Fibroblast of skin of left biceps (primary cell): ENCODE data around the gene SH3D19.
"Not testable (repeated sequence)": the region's sequence is repeated elsewhere in the genome, so short reads cannot be mapped to it uniquely, and the experiment has no call there.

Experiments used
- DNase-seq, 2 experiments: peaks; one replicate each; pipeline ENCODE4 v3.0.0-alpha.2; 2013; ENCODE audit warnings: low read depth in 2 of 2

SH3D19 gene

DNA sequence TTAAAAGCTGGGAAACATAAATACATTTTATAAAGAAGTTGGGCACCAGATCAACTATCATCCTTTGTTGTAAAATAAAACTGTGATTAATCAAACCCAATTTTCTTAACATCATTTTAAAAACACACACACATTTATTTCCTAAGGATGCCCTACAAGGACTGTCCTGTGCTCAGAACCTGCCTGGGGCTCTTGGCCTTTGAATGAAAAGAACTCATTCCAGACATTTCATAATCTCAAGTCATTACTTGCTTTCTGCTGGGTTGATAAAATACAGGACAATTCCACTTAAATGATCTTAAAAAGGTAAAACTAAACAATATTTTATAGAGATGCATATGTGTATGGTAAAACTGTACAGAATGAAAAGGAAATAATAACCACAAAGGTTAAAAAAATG lies 2.8 kb downstream of the SH3D19 start:
- no peak for DNase-seq

DNA sequence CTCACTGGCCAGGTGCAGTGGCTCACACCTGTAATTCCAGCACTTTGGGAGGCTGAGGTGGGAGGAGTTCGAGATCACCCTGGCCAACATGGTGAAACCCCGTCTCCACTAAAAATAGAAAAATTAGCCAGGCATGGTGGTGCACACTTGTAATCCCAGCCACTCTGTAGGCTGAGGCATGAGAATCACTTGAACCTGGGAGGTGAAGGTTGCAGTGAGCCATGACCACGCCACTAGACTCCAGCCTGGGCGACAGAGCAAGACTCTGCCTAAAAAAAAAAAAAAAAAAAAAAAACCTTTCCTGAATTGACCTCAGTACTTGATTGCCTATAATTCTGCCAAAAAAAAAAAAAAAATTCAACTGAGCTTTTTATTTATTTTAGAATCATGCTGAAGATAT lies 3.2 kb downstream of the SH3D19 start:
- not testable (repeated sequence) for DNase-seq

DNA sequence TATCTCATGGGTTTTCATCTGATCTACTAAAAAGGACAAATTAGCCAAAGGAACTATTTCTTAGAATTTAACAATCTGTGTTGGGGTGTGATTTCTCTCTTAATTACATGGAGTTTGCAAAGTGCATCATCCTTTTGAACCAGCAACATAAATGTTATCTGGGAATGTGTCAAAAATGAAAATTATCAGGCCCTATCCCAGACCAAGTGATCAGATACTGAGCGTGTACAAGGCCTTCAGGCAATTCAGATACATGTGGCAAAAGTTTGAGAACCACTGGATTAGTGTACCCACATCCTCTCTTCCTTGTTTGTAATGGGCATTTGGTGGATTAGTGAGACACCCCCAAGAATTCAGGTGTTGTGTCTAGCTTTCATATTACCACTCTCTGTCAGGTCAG lies 3.8 kb downstream of the SH3D19 start:
- no peak for DNase-seq

DNA sequence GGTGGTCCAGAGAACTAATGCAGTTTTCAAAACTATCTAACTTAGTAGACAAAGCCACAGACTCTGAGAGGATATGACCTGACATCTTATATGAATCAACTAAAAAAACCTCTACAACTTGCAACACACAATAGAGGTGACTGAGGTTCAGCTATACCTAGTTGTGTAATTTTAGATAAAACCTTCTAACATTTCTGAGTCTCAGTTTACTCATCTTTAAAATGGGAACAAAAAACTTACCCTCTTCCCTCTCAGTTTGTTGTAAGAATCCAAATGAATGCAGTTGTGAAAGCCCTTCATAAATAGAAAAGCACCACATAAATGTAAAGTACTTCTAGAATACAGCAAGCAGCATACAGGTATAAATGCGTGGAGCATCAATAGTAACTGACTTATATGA lies 5.9 kb downstream of the SH3D19 start:
- DNase-seq = no peak

DNA sequence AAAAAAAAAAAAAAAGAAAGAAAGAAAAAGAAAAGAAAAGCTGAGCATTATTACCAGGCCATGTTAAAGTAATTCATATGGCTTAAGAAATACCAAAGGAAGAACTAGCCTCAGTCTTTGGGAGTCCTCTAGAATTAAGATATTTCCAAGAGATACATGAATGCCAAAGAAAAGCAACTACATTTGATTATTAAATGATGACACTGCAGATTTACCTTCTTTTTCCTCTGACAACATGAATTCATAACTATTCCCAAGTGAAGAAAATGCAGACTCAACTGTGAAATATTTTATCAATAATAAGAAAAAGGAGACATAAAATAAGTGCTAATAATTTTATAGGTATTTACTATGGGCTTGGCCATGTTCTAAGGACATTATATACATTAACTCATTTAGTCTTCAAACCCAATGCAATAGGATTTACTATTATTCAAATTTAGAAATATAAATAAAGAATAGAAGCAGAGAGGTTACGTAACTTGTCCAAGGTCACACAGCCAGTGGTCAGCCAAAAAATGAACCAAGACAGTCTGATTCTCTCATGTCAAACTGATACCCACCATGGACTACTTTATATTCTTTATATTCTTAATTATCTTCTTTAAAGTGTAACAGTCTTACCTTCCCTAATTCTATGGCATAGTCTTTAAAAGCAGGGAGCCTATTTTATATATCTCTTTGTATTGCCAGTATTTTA lies 6.9 kb downstream of the SH3D19 start:
- DNase-seq = no peak

DNA sequence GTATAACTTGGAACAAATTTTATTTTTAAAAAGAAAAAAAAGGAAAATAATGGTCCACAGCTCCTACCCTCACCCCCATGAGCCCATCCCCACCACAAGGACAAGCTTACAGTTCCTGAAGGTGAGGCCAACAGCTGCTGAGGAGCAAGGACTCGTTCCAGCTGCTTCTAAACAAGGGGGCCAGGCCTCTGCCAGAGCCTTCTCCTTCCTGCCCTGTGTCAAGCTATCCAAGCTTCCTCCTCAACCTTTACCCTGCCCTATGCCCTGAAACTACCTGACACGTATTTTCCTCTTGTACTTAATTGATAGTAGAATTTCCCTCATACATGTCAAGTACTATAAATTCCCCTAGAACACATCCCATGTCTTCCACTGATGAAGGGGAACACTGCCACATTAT lies 8.8 kb downstream of the SH3D19 start:
- DNase-seq = no peak

DNA sequence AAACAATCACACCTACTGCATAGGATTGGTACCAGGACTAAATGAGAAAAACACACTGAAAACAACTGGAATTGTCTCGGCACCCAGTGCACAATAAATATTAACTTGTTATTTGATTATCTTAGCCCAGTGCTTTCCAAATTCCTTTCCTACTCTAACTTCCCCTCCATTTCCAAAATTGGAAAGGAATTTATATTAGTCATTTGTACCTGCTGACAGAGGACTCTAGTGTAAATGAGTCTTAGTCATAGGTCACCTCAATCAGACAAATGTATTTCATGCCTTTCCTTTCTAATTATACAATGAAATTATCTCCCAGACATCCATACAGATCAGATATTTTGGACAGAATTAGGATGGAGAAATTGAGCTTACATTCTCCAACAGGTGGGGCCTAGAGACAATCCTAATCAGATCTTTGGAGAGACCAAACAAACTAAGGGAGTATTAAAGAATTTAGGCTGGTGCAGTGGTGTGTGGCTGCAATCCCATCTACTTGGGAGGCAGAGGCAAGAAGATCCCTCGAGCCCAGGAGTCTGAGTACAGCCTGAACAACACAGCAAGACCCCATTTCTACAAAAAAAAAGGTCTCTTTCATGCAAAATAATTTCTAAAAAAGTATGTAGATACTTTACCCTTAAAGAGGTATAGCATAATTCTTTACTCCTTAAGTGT lies 10.1 kb downstream of the SH3D19 start:
- no peak for DNase-seq

DNA sequence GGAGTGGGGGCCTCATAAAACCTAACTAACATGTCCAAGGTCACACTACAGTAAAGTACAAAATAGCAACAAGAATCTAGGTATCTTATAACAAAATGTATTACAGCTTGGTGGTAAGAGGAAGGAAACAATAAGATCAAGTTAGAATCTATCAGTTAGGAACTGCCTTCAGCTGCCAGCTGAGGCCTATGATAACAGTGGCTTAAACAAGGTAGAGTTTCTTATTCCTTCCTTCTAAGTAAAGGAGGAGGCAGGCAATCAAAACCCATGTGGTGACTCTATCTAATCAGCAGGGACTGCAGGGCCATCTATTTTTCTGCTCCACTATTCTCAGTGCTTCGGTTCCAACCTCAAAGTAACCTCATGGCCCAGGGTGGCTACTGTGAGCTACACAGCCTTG lies 10.9 kb downstream of the SH3D19 start:
- DNase-seq = no peak

DNA sequence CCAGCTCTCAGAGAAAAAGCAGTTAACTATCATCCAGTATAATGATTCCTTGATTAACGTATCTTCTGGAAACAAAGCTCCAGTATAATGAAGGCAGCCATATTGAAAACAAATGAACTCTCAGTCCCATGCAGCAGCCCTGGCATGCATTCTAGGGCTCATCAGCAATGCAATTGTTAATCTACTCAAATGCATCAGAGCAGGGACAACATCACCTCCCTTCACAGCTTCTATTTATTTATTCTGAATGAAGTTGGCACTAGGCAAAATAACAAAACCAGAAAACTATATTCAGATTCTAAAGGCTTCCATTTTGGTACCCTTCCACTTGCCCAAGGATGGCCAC lies 11.4 kb downstream of the SH3D19 start:
- DNase-seq = no peak

DNA sequence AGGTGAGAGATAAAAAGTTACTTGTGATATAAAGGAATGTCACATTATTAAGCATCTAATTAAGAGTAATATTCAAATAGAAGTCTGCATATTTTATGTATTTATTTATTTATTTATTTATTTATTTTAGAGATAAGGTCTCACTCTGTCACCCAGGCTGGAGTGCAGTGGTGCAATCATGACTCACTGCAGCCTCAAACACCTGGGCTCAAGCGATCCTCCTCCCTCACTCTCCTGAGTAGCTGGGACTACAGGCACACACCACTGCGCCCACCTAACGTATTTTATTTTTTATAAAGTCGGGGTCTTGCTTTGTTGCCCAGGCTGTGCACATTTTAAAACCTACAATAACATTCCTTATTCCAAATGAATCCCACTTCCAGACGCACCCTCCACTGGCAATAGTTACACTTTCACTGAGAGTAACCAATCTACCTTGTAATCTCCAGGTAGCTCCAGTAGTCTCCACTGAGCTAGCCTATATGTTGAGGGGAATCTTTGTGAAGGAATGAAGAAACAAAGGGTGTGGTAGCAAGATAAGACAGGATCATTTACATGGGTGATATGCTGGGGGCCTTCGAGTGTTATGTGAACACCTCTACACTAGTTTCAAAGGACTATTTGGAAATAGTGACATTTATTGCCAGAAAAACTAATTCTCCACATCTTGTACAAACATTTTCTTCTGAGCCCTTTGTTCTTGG lies 11.9 kb downstream of the SH3D19 start:
- DNase-seq = no peak

DNA sequence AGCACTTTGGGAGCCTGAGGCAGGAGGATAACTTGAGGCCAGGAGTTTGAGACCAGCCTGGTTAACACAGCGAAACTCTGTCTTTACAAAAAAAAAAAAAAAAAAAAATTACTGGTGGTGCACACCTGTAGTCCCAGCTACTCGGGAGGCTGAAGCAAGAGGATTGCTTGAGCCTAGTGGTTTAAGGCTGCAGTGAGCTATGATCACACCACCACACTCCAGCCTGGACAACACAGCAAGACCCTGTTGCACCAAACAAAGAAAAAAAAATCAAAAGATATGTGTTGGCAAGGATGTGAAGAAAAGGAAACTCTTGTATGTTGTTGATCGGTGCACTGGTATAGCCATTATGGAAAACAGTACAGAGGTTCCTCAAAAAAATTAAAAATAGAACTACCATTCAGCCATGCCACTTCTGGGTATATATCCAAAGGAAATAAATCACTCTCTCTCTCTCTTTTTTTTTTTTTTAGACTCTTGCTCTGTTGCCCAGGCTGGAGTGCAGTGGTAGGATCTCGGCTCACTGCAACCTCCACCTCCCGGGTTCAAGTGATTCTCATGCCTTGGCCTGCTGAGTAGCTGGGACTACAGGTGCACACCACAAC lies 15.2 kb downstream of the SH3D19 start:
- DNase-seq = no peak

DNA sequence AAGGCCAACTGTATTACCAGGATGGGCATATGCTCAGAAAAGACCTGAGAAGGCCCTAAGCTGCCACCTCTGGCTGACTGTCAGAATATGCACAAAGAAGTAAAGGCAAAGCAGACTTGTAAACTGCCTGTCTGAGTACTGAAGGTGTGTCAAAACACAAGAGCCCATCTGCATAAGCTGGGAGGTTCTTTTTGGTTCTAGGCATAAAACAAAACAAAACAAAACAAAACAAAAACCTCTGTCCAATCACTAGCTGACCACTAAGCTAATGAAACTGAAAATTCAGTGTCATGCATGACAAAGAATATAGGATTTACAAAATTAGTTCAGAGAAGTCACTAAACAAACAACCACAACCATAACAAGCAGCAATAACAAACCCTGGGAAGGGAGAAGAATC lies 20.6 kb downstream of the SH3D19 start:
- DNase-seq = no peak

DNA sequence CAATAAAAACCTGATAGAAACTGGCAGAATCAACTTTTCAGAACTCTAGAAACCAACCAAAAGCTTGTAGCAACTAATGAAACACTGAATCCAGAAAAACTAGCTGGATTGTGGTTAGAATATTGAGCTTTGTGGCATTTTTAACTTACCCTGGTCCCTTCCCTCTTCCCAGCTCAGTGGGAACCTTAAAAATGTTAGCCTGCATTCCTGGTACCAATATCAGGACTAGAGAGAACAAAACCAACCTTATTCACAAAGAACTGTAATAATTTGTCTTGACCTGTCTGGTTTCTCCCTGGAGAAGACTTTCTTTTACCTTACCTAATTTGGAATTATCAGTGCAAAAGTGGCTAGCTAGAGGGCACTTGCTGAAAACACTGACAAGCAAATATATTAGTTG lies 21.2 kb downstream of the SH3D19 start:
- no peak for DNase-seq

DNA sequence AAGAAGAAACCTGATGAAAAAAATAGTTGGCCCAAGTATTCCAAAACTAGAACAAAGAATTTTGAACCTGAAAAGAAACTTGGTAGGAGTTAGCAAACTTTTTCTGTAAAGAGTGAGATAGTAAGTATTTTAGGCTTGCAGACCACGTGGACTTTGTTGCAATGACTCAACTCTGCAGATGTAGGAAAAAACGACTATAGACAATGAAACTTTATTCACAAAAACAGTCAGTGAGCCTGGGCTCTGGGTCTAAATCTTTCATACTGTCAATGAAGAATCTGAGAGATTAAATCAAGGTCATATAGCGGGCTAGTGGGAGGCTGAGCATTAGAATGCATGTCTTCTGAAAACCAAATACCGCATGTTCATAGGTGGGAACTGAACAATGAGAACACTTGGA lies 23.0 kb downstream of the SH3D19 start:
- DNase-seq = peak in 1 of 2 experiments; percentile 13

DNA sequence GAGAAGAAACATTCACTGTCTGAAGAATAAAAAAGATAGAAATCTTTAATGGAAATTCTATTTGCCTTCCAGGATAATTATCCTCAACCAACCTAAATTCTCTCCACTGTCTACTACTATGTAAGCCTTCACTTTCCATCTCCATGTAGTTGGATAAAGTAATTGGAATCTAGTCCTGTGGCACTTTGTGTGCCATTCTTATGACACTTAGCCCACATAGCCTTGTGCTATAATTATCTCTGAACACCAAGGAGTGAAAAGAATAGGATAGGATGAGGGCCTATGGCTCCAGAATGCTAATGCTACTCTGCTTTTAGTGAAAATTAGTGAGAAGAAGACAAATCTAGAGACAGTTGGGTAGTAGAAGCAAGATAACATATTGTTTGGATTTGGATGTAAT lies 28.2 kb downstream of the SH3D19 start:
- DNase-seq = no peak

DNA sequence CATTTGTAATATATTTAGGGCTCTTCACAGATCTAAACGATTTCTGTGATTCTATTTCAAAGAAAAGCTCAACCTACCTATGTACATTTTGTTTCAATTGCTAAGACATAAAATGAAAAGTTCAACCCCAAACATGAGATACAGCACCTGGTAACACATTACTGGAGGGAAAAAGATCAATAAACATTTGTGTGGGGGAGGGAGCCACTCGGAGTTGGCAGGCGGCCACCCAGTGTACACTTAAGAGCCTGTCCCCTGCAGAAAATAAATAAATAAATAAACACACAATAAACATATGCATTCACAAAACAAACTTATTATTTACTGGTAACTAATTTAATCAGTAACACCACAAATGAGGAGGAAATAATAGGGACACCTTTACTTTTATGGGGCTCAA lies 29.2 kb downstream of the SH3D19 start:
- no peak for DNase-seq

DNA sequence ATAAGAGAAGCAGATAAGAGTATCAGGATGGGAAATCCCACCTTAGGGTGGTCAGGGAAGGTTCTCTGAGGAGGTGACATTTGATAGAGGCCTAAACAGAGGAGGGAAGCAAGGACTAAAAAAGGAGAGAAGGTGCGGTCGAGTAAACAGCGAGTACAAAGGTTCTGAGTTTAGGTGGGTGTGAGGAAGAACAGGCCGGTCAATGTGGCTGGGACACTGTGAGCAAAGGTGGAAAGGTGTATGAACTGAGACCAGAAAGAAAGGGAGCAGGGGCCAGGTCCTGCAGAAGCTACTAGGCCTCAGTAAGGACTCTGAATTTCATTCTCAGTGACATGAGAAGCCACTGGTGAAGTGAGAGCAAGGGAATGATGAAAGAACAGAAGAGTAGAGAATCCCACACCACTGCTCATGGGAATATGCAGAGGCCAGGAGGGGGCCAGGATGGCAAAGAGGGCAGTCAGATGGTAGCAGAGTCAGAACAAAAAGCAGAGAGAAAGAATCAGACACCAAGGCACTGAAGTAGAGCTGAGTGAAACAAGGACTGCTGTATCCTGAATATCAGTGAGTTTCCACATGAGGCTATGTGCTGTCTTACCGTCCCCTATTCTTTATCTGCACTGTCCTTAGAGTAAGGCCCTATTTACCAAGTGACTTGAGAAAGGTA lies 30.4 kb downstream of the SH3D19 start:
- no peak for DNase-seq

DNA sequence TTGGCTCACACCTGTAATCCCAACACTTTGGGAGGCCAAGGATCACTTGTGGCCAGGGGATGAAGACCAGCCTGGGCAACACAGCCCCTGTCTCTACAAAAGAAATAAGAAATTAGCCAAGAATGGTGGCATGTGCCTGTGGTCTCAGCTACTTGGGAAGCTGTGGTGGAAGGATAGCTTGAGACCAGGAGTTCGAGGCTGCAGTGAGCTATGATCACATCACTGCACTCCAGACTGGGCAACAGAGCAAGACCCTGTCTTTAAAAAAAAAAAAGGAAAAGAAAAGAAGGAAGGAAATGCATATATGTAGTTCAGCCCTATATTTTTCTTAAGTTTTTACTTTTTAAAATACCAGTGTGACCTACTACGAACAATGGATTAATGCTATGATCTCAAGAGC lies 33.4 kb downstream of the SH3D19 start:
- no peak for DNase-seq

DNA sequence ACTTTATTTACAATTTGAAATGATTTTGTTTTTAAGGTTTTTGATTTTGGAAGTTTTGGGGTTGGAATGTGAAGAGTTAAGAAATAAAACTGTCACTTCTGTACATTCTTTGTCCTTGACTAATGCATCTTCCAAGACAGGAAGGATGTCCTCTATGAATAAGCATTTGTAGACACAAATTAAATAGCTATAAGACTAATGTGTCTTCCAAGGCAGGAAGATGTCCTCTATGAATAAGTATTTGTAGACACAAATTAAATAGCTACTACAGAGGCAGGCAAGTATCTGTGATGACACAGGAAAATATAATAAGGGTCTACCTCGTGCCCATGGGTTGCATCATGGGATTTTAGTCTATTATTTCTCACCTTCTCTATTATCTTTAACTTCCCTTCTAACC lies 33.9 kb downstream of the SH3D19 start:
- no peak for DNase-seq

DNA sequence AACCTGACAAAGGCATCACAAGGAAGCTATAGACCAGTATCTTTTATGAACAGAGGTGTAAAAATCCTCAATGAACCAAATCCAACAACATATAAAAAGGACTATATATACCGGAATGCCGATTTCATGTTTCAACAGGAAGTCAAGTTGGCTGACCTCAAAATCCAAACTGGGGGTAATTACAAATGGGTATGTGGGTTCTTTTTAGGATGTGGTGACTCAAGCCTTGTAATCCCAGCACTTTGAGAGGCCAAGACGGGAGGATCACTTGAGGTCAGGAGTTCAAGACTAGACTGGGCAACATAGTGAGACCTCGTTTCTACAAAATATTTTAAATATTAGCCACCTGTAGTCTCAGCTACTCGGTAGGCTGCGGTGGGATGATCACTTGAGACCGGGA lies 38.0 kb downstream of the SH3D19 start:
- no peak for DNase-seq

DNA sequence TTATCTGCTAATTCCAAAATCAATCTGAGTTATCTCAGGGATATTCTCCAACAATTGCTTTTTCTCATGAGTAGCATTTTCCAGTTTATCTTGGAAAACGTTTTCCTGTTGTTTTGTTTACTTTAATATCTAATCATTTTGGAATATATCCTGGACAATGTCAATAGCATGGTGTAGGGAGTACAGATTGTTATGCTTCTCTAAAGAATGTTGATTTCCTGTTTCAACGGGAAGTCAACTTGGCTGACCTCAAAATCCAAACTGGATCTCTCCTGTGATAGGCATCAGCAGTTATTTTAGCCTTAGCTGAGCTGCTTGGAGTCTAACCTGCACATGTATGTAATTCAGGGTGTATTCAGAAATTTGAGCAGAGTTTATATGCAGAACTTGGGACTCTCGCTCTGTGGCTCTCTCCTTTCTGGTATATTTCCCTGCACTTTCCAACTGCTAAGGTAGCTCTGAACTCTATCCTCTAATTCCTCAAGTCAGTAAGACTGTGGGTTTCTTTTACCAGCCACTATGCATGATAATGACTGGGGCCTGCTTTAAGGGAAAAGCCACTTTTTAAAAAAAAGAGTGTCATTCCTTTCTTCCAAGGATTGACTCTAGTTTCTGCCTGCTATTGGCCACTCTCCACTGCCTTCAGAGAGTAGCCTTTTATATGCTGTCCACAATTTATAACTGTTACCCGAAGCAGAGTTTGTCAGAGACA lies 40.7 kb downstream of the SH3D19 start:
- no peak for DNase-seq
